ENCODE measurements around the gene KIF21A. TPM values are rescaled to one million over a fixed set of nuclear protein-coding genes. Genes with fewer than 3 reads are reported as not detected.

KIF21A gene
- polyA plus RNA-seq, 2 donors, result 15.5 to 15.7 TPM

- Histone ChIP-seq H3K4me3 (ENCODE audit: low read depth in 1 of 2, low read length in 2 of 2) (no peak overlapping the region), H3K9me3 (ENCODE audit: control insufficient read depth in 2 of 2, insufficient read depth in 1 of 2, low read depth in 1 of 2, low read length in 1 of 2) (no peaks in the 10 kb centered on the region), H3K4me1 (ENCODE audit: control insufficient read depth in 2 of 2, insufficient read depth in 2 of 2, low read length in 1 of 2) (no peaks in the 10 kb centered on the region), H3K27me3 (ENCODE audit: control insufficient read depth in 1 of 2, insufficient read depth in 2 of 2, low read length in 2 of 2) (no peaks in the 10 kb centered on the region), H3K27ac (ENCODE audit: low read depth in 2 of 2, low read length in 1 of 2) (no peak overlapping the region), H3K36me3 (ENCODE audit: control insufficient read depth in 2 of 2, insufficient read depth in 2 of 2, low read length in 1 of 2) (no peaks in the 10 kb centered on the region)
- 89 to 90% methylated on average over 2 of the region's 2 CpGs for WGBS, 2 donors
These were observed 49.7 kb downstream of the KIF21A start for GRCh38 chr12:39393179-39393578.

- WGBS, 2 donors, result 71 to 89% methylated on average over 1 of the region's 1 CpG
- Histone ChIP-seq H3K27ac (ENCODE audit: low read depth in 2 of 2, low read length in 1 of 2) (no peak overlapping the region), H3K4me3 (ENCODE audit: low read depth in 1 of 2, low read length in 2 of 2) (no peak overlapping the region), H3K4me1 (ENCODE audit: control insufficient read depth in 2 of 2, insufficient read depth in 2 of 2, low read length in 1 of 2) (no peaks in the 10 kb centered on the region), H3K27me3 (ENCODE audit: control insufficient read depth in 1 of 2, insufficient read depth in 2 of 2, low read length in 2 of 2) (no peaks in the 10 kb centered on the region), H3K36me3 (ENCODE audit: control insufficient read depth in 2 of 2, insufficient read depth in 2 of 2, low read length in 1 of 2) (no peaks in the 10 kb centered on the region), H3K9me3 (ENCODE audit: control insufficient read depth in 2 of 2, insufficient read depth in 1 of 2, low read depth in 1 of 2, low read length in 1 of 2) (no peaks in the 10 kb centered on the region)
These were observed 50.6 kb downstream of the KIF21A start for GRCh38 chr12:39392154-39392925.

DNA sequence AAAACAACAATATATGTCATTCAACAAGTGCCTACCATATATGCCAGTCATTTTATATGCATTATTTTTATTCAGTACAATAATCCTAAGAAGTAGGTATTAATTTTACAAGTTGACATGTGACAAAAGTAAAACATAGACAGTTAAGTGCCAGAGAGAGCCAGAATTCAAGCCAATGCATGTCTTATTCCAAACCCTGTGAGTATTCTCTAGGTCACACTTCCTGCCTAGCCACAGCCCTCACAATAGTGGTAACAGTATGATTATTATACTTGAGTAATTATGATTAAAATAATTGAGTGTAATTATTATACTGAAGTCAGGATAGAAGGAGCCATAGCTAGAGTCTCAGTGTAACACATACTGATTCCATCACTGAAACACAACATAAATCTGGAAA is 52.2 kb downstream of the KIF21A start:
- no peak overlapping the region for H3K27ac ChIP-seq (ENCODE audit: low read depth in 2 of 2, low read length in 1 of 2)
- no peaks in the 10 kb centered on the region for H3K4me1 ChIP-seq (ENCODE audit: control insufficient read depth in 2 of 2, insufficient read depth in 2 of 2, low read length in 1 of 2)
- no peaks in the 10 kb centered on the region for H3K36me3 ChIP-seq (ENCODE audit: control insufficient read depth in 2 of 2, insufficient read depth in 2 of 2, low read length in 1 of 2)
- H3K4me3 ChIP-seq (ENCODE audit: low read depth in 1 of 2, low read length in 2 of 2), result no peak overlapping the region
- H3K27me3 ChIP-seq (ENCODE audit: control insufficient read depth in 1 of 2, insufficient read depth in 2 of 2, low read length in 2 of 2), result no peaks in the 10 kb centered on the region
- H3K9me3 ChIP-seq (ENCODE audit: control insufficient read depth in 2 of 2, insufficient read depth in 1 of 2, low read depth in 1 of 2, low read length in 1 of 2), result no peaks in the 10 kb centered on the region

- no peaks in the 10 kb centered on the region for H3K36me3 ChIP-seq (ENCODE audit: control insufficient read depth in 2 of 2, insufficient read depth in 2 of 2, low read length in 1 of 2)
- no peaks in the 10 kb centered on the region for H3K9me3 ChIP-seq (ENCODE audit: control insufficient read depth in 2 of 2, insufficient read depth in 1 of 2, low read depth in 1 of 2, low read length in 1 of 2)
- no peak overlapping the region for H3K27ac ChIP-seq (ENCODE audit: low read depth in 2 of 2, low read length in 1 of 2)
- no peaks in the 10 kb centered on the region for H3K27me3 ChIP-seq (ENCODE audit: control insufficient read depth in 1 of 2, insufficient read depth in 2 of 2, low read length in 2 of 2)
- WGBS, 2 donors, result 90 to 93% methylated on average over 2 of the region's 2 CpGs
- H3K4me1 ChIP-seq (ENCODE audit: control insufficient read depth in 2 of 2, insufficient read depth in 2 of 2, low read length in 1 of 2), result no peaks in the 10 kb centered on the region
- H3K4me3 ChIP-seq (ENCODE audit: low read depth in 1 of 2, low read length in 2 of 2), result no peak overlapping the region
These were observed 53.3 kb downstream of the KIF21A start for GRCh38 chr12:39389399-39390150.

DNA sequence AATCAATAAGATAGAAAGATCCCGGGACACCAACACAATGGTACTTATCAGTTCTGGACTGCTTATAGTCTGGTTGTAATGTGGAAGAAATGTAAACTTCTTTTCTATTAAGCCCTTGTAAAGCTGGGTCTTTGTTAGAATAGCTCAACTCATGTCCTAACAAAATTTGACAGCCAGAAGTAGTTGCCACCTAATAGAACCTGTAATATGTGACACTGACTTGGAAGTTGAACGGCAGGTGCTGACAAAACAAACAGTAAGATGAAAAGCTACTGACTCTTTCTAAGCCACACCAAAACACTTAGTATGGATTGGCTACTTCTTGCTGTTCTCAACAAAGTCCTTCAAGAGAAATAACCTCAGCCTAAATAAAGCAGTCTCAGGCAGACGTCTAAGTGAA is 56.6 kb downstream of the KIF21A start:
- Histone ChIP-seq H3K27me3 (ENCODE audit: control insufficient read depth in 1 of 2, insufficient read depth in 2 of 2, low read length in 2 of 2) (no peaks in the 10 kb centered on the region), H3K4me3 (ENCODE audit: low read depth in 1 of 2, low read length in 2 of 2) (no peak overlapping the region), H3K27ac (ENCODE audit: low read depth in 2 of 2, low read length in 1 of 2) (no peak overlapping the region), H3K36me3 (ENCODE audit: control insufficient read depth in 2 of 2, insufficient read depth in 2 of 2, low read length in 1 of 2) (no peaks in the 10 kb centered on the region), H3K4me1 (ENCODE audit: control insufficient read depth in 2 of 2, insufficient read depth in 2 of 2, low read length in 1 of 2) (no peaks in the 10 kb centered on the region), H3K9me3 (ENCODE audit: control insufficient read depth in 2 of 2, insufficient read depth in 1 of 2, low read depth in 1 of 2, low read length in 1 of 2) (no peaks in the 10 kb centered on the region)
- WGBS, 2 donors, result 69 to 73% methylated on average over 3 of the region's 3 CpGs

DNA sequence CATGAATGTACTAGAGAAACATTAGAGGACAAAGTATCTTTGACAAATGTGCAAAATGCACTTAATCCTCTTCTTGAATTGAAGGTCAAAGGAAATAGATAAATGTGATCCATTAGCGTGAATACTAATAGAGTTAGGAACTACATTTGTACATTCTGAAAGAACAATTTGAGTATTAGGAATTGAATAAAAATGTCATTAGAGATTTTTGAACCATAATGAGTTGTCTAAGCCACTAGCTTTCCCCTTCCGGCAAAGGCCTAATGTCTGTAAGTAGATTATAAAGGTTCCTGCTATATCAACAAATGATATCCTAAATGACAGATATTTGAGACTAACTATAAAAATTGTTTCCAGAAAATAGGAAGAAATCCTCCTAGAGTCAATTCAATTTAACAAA is 59.8 kb downstream of the KIF21A start:
- H3K27me3 ChIP-seq (ENCODE audit: control insufficient read depth in 1 of 2, insufficient read depth in 2 of 2, low read length in 2 of 2), result no peaks in the 10 kb centered on the region
- no peak overlapping the region for H3K4me3 ChIP-seq (ENCODE audit: low read depth in 1 of 2, low read length in 2 of 2)
- H3K27ac ChIP-seq (ENCODE audit: low read depth in 2 of 2, low read length in 1 of 2), result no peak overlapping the region
- no peaks in the 10 kb centered on the region for H3K4me1 ChIP-seq (ENCODE audit: control insufficient read depth in 2 of 2, insufficient read depth in 2 of 2, low read length in 1 of 2)
- WGBS, 2 donors, result 91 to 97% methylated on average over 2 of the region's 2 CpGs
- H3K9me3 ChIP-seq (ENCODE audit: control insufficient read depth in 2 of 2, insufficient read depth in 1 of 2, low read depth in 1 of 2, low read length in 1 of 2), result no peaks in the 10 kb centered on the region
- H3K36me3 ChIP-seq (ENCODE audit: control insufficient read depth in 2 of 2, insufficient read depth in 2 of 2, low read length in 1 of 2), result no peaks in the 10 kb centered on the region

DNA sequence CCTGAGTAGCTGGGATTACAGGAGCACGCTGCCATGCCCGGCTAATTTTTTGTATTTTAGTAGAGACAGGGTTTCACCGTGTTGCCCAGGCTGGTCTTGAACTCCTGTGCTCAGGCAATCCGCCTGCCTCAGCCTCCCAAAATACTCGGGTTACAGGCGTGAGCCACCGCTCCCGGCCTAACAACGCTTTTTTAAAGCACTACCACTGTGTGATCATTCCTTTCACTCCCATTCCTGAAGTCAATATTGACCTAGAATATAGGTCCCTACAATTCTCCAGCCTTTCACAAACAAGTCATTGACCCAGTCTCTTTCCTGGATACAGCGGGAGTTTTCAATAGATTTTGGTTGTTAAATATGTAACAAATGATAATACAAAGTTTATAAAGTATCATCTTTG is 62.8 kb downstream of the KIF21A start:
- no peak overlapping the region for H3K27ac ChIP-seq (ENCODE audit: low read depth in 2 of 2, low read length in 1 of 2)
- H3K4me3 ChIP-seq (ENCODE audit: low read depth in 1 of 2, low read length in 2 of 2), result no peak overlapping the region
- no peaks in the 10 kb centered on the region for H3K4me1 ChIP-seq (ENCODE audit: control insufficient read depth in 2 of 2, insufficient read depth in 2 of 2, low read length in 1 of 2)
- no peaks in the 10 kb centered on the region for H3K36me3 ChIP-seq (ENCODE audit: control insufficient read depth in 2 of 2, insufficient read depth in 2 of 2, low read length in 1 of 2)
- H3K27me3 ChIP-seq (ENCODE audit: control insufficient read depth in 1 of 2, insufficient read depth in 2 of 2, low read length in 2 of 2), result no peaks in the 10 kb centered on the region
- no peaks in the 10 kb centered on the region for H3K9me3 ChIP-seq (ENCODE audit: control insufficient read depth in 2 of 2, insufficient read depth in 1 of 2, low read depth in 1 of 2, low read length in 1 of 2)
- 94 to 97% methylated on average over 10 of the region's 10 CpGs for WGBS, 2 donors

GRCh38 chr12:39378341-39378740 is 64.6 kb downstream of the KIF21A start:
- 56 to 57% methylated on average over 1 of the region's 1 CpG for WGBS, 2 donors
- no peaks in the 10 kb centered on the region for H3K27me3 ChIP-seq (ENCODE audit: control insufficient read depth in 1 of 2, insufficient read depth in 2 of 2, low read length in 2 of 2)

GRCh38 chr12:39375206-39375808 is 67.6 kb downstream of the KIF21A start:
- no peak overlapping the region for H3K27ac ChIP-seq (ENCODE audit: low read depth in 2 of 2, low read length in 1 of 2)
- no peaks in the 10 kb centered on the region for H3K36me3 ChIP-seq (ENCODE audit: control insufficient read depth in 2 of 2, insufficient read depth in 2 of 2, low read length in 1 of 2)
- no peaks in the 10 kb centered on the region for H3K27me3 ChIP-seq (ENCODE audit: control insufficient read depth in 1 of 2, insufficient read depth in 2 of 2, low read length in 2 of 2)
- no peak overlapping the region for H3K4me3 ChIP-seq (ENCODE audit: low read depth in 1 of 2, low read length in 2 of 2)
- no peaks in the 10 kb centered on the region for H3K9me3 ChIP-seq (ENCODE audit: control insufficient read depth in 2 of 2, insufficient read depth in 1 of 2, low read depth in 1 of 2, low read length in 1 of 2)
- no peaks in the 10 kb centered on the region for H3K4me1 ChIP-seq (ENCODE audit: control insufficient read depth in 2 of 2, insufficient read depth in 2 of 2, low read length in 1 of 2)
- 67 to 75% methylated on average over 2 of the region's 2 CpGs for WGBS, 2 donors

More at GRCh38 chr12:39378341-39378740, 64.6 kb downstream of the KIF21A start:
- H3K4me3 ChIP-seq (ENCODE audit: low read depth in 1 of 2, low read length in 2 of 2), result no peak overlapping the region
- H3K4me1 ChIP-seq (ENCODE audit: control insufficient read depth in 2 of 2, insufficient read depth in 2 of 2, low read length in 1 of 2), result no peaks in the 10 kb centered on the region
- no peaks in the 10 kb centered on the region for H3K36me3 ChIP-seq (ENCODE audit: control insufficient read depth in 2 of 2, insufficient read depth in 2 of 2, low read length in 1 of 2)
- H3K27ac ChIP-seq (ENCODE audit: low read depth in 2 of 2, low read length in 1 of 2), result no peak overlapping the region
- no peaks in the 10 kb centered on the region for H3K9me3 ChIP-seq (ENCODE audit: control insufficient read depth in 2 of 2, insufficient read depth in 1 of 2, low read depth in 1 of 2, low read length in 1 of 2)
